Measurements from ENCODE around the gene UBXN6. TPM values are rescaled to one million over a fixed set of nuclear protein-coding genes. Genes with fewer than 3 reads are reported as not detected.

UBXN6 gene
- total RNA-seq (2022; extraction: Qiagen RNA extraction), result 44.1 to 58.8 TPM (median 57.7 TPM) in 5 replicates

GRCh38 chr19:4457654-4458395 is at the start of gene UBXN6:
TSS of gene UBXN6 (minus strand) at chr19:4457794. CDS start at chr19:4457697, 97 bp downstream.

GRCh38 chr19:4472174-4472974 is 14.8 kb upstream of the UBXN6 start, which contains the start of gene HDGFL2:
TSS of gene HDGFL2 (plus strand) at chr19:4472297. CDS start at chr19:4472351, 54 bp downstream.

GRCh38 chr19:4402171-4403004 is 55.2 kb downstream of the UBXN6 start, which contains the start of gene CHAF1A:
TSS of gene CHAF1A (plus strand) at chr19:4402640. CDS start at chr19:4402763, 123 bp downstream.

GRCh38 chr19:4400135-4400936 is 57.3 kb downstream of the UBXN6 start, which contains the start of gene SH3GL1:
TSS of gene SH3GL1 (minus strand) at chr19:4400547. CDS start at chr19:4400368, 179 bp downstream.

Other genes starting within 250 kb of the UBXN6 start
- 2.5 to 3.9 TPM (median 3.4 TPM) in 5 replicates for gene EBI3, start 228.3 kb downstream of the UBXN6 start, total RNA-seq (2022; extraction: Qiagen RNA extraction)
- 17.9 to 21.7 TPM (median 19.3 TPM) in 5 replicates for gene YJU2, start 210.7 kb downstream of the UBXN6 start, total RNA-seq (2022; extraction: Qiagen RNA extraction)
- gene SHD, start 178.5 kb downstream of the UBXN6 start, total RNA-seq (2022; extraction: Qiagen RNA extraction), result 0.07 TPM in 1 of 5 replicates, not detected in the others
- not detected in 5 replicates for gene TMIGD2, start 155.4 kb downstream of the UBXN6 start, total RNA-seq (2022; extraction: Qiagen RNA extraction)
- 7.6 to 8.8 TPM (median 7.8 TPM) in 5 replicates for gene FSD1, start 153.2 kb downstream of the UBXN6 start, total RNA-seq (2022; extraction: Qiagen RNA extraction)
- gene STAP2, start 119.0 kb downstream of the UBXN6 start, total RNA-seq (2022; extraction: Qiagen RNA extraction), result 0.22 TPM in 1 of 5 replicates, not detected in the others
- 8.6 to 12.4 TPM (median 10.9 TPM) in 5 replicates for gene MPND, start 114.2 kb downstream of the UBXN6 start, total RNA-seq (2022; extraction: Qiagen RNA extraction)
- gene SH3GL1, start 57.2 kb downstream of the UBXN6 start, total RNA-seq (2022; extraction: Qiagen RNA extraction), result 50.2 to 59.5 TPM (median 56.2 TPM) in 5 replicates
- 19.7 to 23.9 TPM (median 20.6 TPM) in 5 replicates for gene CHAF1A, start 55.2 kb downstream of the UBXN6 start, total RNA-seq (2022; extraction: Qiagen RNA extraction)
- gene HDGFL2, start 14.5 kb upstream of the UBXN6 start, total RNA-seq (2022; extraction: Qiagen RNA extraction), result 24.4 to 28.0 TPM (median 25.7 TPM) in 5 replicates
- gene PLIN4, start 60.7 kb upstream of the UBXN6 start, total RNA-seq (2022; extraction: Qiagen RNA extraction), result 0.10 to 0.16 TPM (median 0.12 TPM) in 5 replicates
- gene PLIN5, start 77.4 kb upstream of the UBXN6 start, total RNA-seq (2022; extraction: Qiagen RNA extraction), result 0.06 to 0.20 TPM (median 0.12 TPM) in 5 replicates
- 0.06 to 0.24 TPM (median 0.08 TPM) in 5 replicates for gene LRG1, start 82.2 kb upstream of the UBXN6 start, total RNA-seq (2022; extraction: Qiagen RNA extraction)
- gene SEMA6B, start 101.9 kb upstream of the UBXN6 start, total RNA-seq (2022; extraction: Qiagen RNA extraction), result 5.1 to 5.9 TPM (median 5.8 TPM) in 5 replicates
- gene TNFAIP8L1, start 181.7 kb upstream of the UBXN6 start, total RNA-seq (2022; extraction: Qiagen RNA extraction), result 2.9 to 4.0 TPM (median 3.9 TPM) in 5 replicates
- 108 to 143 TPM (median 136 TPM) in 5 replicates for gene MYDGF, start 212.5 kb upstream of the UBXN6 start, total RNA-seq (2022; extraction: Qiagen RNA extraction)

Measured in A549 treated with Hydrocortisone at 1 μM for 4 hours (cell line).